IMR-90 (cell line): ENCODE data around the gene KLF13. TPM values are rescaled to one million over a fixed set of nuclear protein-coding genes. Genes with fewer than 3 reads are reported as not detected.

Experiments
- ATAC-seq: fragments of 200-7000 bp; cut with Tn5 transposase; 2 replicates; pipeline ENCODE4 v1.9.1; 2020; ENCODE audit warnings: low read depth, mild to moderate bottlenecking, moderate library complexity
- BruUV-seq: library from RNA; stranded (reverse); fragments of 400-500 nt; replicated peaks from 2 replicates; lab custom pipeline; 2021; lab: Mats Ljungman, UMichigan
- CTCF ChIA-PET: fragments of 300-600 bp; formaldehyde crosslinking; extraction: SDS; loops from one replicate; lab custom pipeline; 2021; ENCODE audit warnings: antibody characterized with exemption; lab: Yijun Ruan, JAX
- POLR2A ChIA-PET: fragments of 300-600 bp; sonication (Branson Sonifier 250); formaldehyde crosslinking; loops from one replicate; lab custom pipeline; 2022; ENCODE audit warnings: antibody characterized with exemption; ENCODE audit not compliant: unreplicated experiment; lab: Charles Lee
- DNase-seq: peaks from one replicate; pipeline ENCODE4 v3.0.0; 2013
- H2AFZ ChIP-seq: replicated peaks from 2 replicates; pipeline ENCODE3; 2013; ENCODE audit warnings: low read length, mild to moderate bottlenecking; ENCODE audit not compliant: poor library complexity
- H2AK5ac ChIP-seq: 2 replicates; pipeline ENCODE4 v1.6.1; 2013; ENCODE audit warnings: low read depth, low read length, inconsistent platforms
- H2AK9ac ChIP-seq: replicated peaks from 2 replicates; pipeline ENCODE3; 2013; ENCODE audit warnings: mild to moderate bottlenecking, low read depth, low read length, moderate library complexity; ENCODE audit not compliant: poor library complexity
- H2BK120ac ChIP-seq: 2 replicates; pipeline ENCODE4 v1.6.1; 2013; ENCODE audit warnings: low read depth, low read length, inconsistent platforms
- H2BK15ac ChIP-seq: 3 replicates; pipeline ENCODE4 v1.6.1; 2013; ENCODE audit warnings: low read depth, low read length, inconsistent platforms
- H2BK20ac ChIP-seq: 2 replicates; pipeline ENCODE4 v1.6.1; 2013; ENCODE audit warnings: low read depth, mild to moderate bottlenecking, inconsistent platforms, low read length, moderate library complexity
- H2BK5ac ChIP-seq: 2 replicates; pipeline ENCODE4 v1.6.1; 2013; ENCODE audit warnings: mild to moderate bottlenecking, low read depth, low read length, inconsistent platforms; ENCODE audit not compliant: poor library complexity, severe bottlenecking
- H3K14ac ChIP-seq: replicated peaks from 2 replicates; pipeline ENCODE4 v1.6.1; 2013; ENCODE audit warnings: low read depth, low read length, inconsistent platforms
- H3K18ac ChIP-seq: 2 replicates; pipeline ENCODE4 v1.6.1; 2013; ENCODE audit warnings: low read depth, low read length, control low read depth
- H3K23ac ChIP-seq: 2 replicates; pipeline ENCODE4 v1.6.1; 2013; ENCODE audit warnings: low read depth, low read length, inconsistent platforms
- H3K27ac ChIP-seq: 2 replicates; pipeline ENCODE4 v1.5.1; 2013; ENCODE audit warnings: mild to moderate bottlenecking, control low read depth, low read length; ENCODE audit not compliant: insufficient read depth
- H3K27me3 ChIP-seq: 2 replicates; pipeline ENCODE4 v1.6.1; 2013; ENCODE audit warnings: low read length; ENCODE audit not compliant: control insufficient read depth, insufficient read depth
- H3K36me3 ChIP-seq: 2 replicates; pipeline ENCODE4 v1.6.1; 2013; ENCODE audit warnings: low read length, mixed read lengths; ENCODE audit not compliant: control insufficient read depth, insufficient read depth
- H3K4ac ChIP-seq: 2 replicates; pipeline ENCODE4 v1.6.1; 2013; ENCODE audit warnings: low read depth, low read length, inconsistent platforms
- H3K4me1 ChIP-seq: 2 replicates; pipeline ENCODE4 v1.6.1; 2013; ENCODE audit warnings: low read length, mixed read lengths; ENCODE audit not compliant: control insufficient read depth, insufficient read depth
- H3K4me2 ChIP-seq: 2 replicates; pipeline ENCODE4 v1.6.1; 2013; ENCODE audit warnings: low read depth, mild to moderate bottlenecking, control low read depth, low read length, moderate library complexity
- H3K4me3 ChIP-seq: 2 replicates; pipeline ENCODE4 v1.5.1; 2013; ENCODE audit warnings: low read depth, mild to moderate bottlenecking, control low read depth, low read length, moderate library complexity; ENCODE audit not compliant: insufficient read depth
- H3K56ac ChIP-seq: 2 replicates; pipeline ENCODE4 v1.6.1; 2013; ENCODE audit warnings: low read length, inconsistent platforms; ENCODE audit not compliant: insufficient read depth; ENCODE audit errors: extremely low read depth
- H3K79me1 ChIP-seq, 2 experiments: 2 replicates each; pipeline ENCODE4 v1.6.1; 2013; ENCODE audit warnings: low read length in 2 of 2, inconsistent platforms in 1 of 2, low read depth in 1 of 2
- H3K9ac ChIP-seq: 2 replicates; pipeline ENCODE4 v1.6.1; 2013; ENCODE audit warnings: low read depth, low read length, control low read depth
- H3K9me1 ChIP-seq: 2 replicates; pipeline ENCODE4 v1.6.1; 2013; ENCODE audit warnings: low read length, inconsistent platforms; ENCODE audit not compliant: insufficient read depth
- H3K9me3 ChIP-seq: 2 replicates; pipeline ENCODE4 v1.6.1; 2013; ENCODE audit warnings: low read length; ENCODE audit not compliant: control insufficient read depth, insufficient read depth
- H4K20me1 ChIP-seq: 2 replicates; pipeline ENCODE4 v1.6.1; 2013; ENCODE audit warnings: low read length, inconsistent platforms; ENCODE audit not compliant: insufficient read depth
- H4K5ac ChIP-seq: 2 replicates; pipeline ENCODE4 v1.6.1; 2013; ENCODE audit warnings: mild to moderate bottlenecking, low read depth, low read length, control low read depth
- H4K8ac ChIP-seq, 2 experiments: 2 replicates each; pipeline ENCODE4 v1.6.1; 2013; ENCODE audit warnings: low read depth in 2 of 2, low read length in 2 of 2, control low read depth in 1 of 2, inconsistent platforms in 1 of 2
- H4K91ac ChIP-seq: 2 replicates; pipeline ENCODE4 v1.6.1; 2013; ENCODE audit warnings: low read depth, low read length, inconsistent platforms; ENCODE audit not compliant: insufficient read depth
- BHLHE40 ChIP-seq: fragments of 150-350 bp; IDR thresholded peaks from 2 replicates; pipeline ENCODE4 v1.6.1; 2016; ENCODE audit warnings: mild to moderate bottlenecking, low read depth, low read length
- CEBPB ChIP-seq: IDR thresholded peaks from 2 replicates; pipeline ENCODE4 v1.6.1; 2012; ENCODE audit warnings: low read depth, low read length, improper control_type of control experiment
- CHD1 ChIP-seq: IDR thresholded peaks from 2 replicates; pipeline ENCODE4 v1.6.1; 2012; ENCODE audit warnings: low read depth, low read length, improper control_type of control experiment
- FOS ChIP-seq: fragments of 150-350 bp; IDR thresholded peaks from 2 replicates; pipeline ENCODE4 v1.6.1; 2016; ENCODE audit warnings: low read depth, low read length
- MAFK ChIP-seq: IDR thresholded peaks from 2 replicates; pipeline ENCODE4 v1.6.1; 2012; ENCODE audit warnings: low read depth, low read length, improper control_type of control experiment
- MAZ ChIP-seq: IDR thresholded peaks from 2 replicates; pipeline ENCODE4 v1.6.1; 2012; ENCODE audit warnings: low read depth, mild to moderate bottlenecking, low read length, improper control_type of control experiment, moderate library complexity, borderline replicate concordance
- MXI1 ChIP-seq: IDR thresholded peaks from 2 replicates; pipeline ENCODE4 v1.6.1; 2012; ENCODE audit warnings: low read depth, mild to moderate bottlenecking, low read length, moderate library complexity, borderline replicate concordance
- NFE2L2 ChIP-seq: fragments of 150-350 bp; IDR thresholded peaks from 2 replicates; pipeline ENCODE4 v1.6.1; 2016; ENCODE audit warnings: low read depth, mild to moderate bottlenecking, low read length
- POLR2A ChIP-seq: IDR thresholded peaks from 2 replicates; pipeline ENCODE4 v1.6.1; 2012; ENCODE audit warnings: mild to moderate bottlenecking, low read depth, low read length
- RAD21 ChIP-seq: IDR thresholded peaks from 2 replicates; pipeline ENCODE4 v1.6.1; 2012; ENCODE audit warnings: low read length, improper control_type of control experiment
- RCOR1 ChIP-seq: IDR thresholded peaks from 2 replicates; pipeline ENCODE4 v1.6.1; 2012; ENCODE audit warnings: mild to moderate bottlenecking, low read length, improper control_type of control experiment; ENCODE audit not compliant: insufficient replicate concordance
- RFX5 ChIP-seq: IDR thresholded peaks from 2 replicates; pipeline ENCODE4 v1.8.0; 2012; ENCODE audit warnings: low read depth, mild to moderate bottlenecking, low read length, moderate library complexity
- SMC3 ChIP-seq: fragments of 150-350 bp; IDR thresholded peaks from 2 replicates; pipeline ENCODE4 v1.6.1; 2016; ENCODE audit warnings: low read depth, mild to moderate bottlenecking, antibody characterized with exemption, low read length, moderate library complexity
- WGBS, 2 experiments: methylation state at CpG; one replicate each; pipeline versions ENCODE4 v1.1.5 to v1.1.7; 2013; ENCODE audit warnings: missing lambda C conversion rate in 2 of 2; ENCODE audit not compliant: insufficient read length in 1 of 2; ENCODE audit errors: extremely low coverage in 2 of 2; 5-methylcytosine and 5-hydroxymethylcytosine counted together
- dilution Hi-C: fragments of 300-500 bp; cut with HindIII; formaldehyde crosslinking; loops from one replicate; pipeline ENCODE4 v1.14.3; 2018; ENCODE audit warnings: low sequenced_read_pairs; ENCODE audit not compliant: unreplicated experiment
- in situ Hi-C: fragments of 300-500 bp; cut with MboI; formaldehyde crosslinking; loops from 3 replicates; pipeline ENCODE4 v1.14.3; 2019; ENCODE audit warnings: low sequenced_read_pairs, inconsistent platforms, mixed read lengths
- intact Hi-C: fragments of 100-400 bp; cut with micrococcal nuclease; formaldehyde crosslinking; loops from 2 replicates; pipeline ENCODE4 v1.10.0; 2022
- polyA plus RNA-seq, 3 experiments: library from polyadenylated mRNA; depleted of rRNA; stranded (reverse); fragments of >200 nt; gene quantifications; 2 replicates each; pipeline ENCODE4 v1.2.3, GENCODE V29; 2012; ENCODE audit warnings: low replicate concordance in 1 of 3
- total RNA-seq: library from RNA; depleted of rRNA; stranded (reverse); fragments of >200 nt; gene quantifications from 2 replicates; pipeline ENCODE4 v1.2.3, GENCODE V29; 2012
- TF ChIP-seq, protein P1 (sequence below): fragments of 150-350 bp; IDR thresholded peaks from 2 replicates; pipeline ENCODE4 v1.6.1; 2017; ENCODE audit warnings: mild to moderate bottlenecking, antibody characterized with exemption, low read length, low read depth
- TF ChIP-seq, protein P2 (sequence below): conservative IDR thresholded peaks from 2 replicates; pipeline ENCODE4 v1.5.1; 2012; ENCODE audit warnings: mild to moderate bottlenecking, low read depth, low read length, improper control_type of control experiment
- TF ChIP-seq, protein P3 (sequence below): fragments of 150-350 bp; IDR thresholded peaks from 2 replicates; pipeline ENCODE4 v1.6.1; 2016; ENCODE audit warnings: low read depth, mild to moderate bottlenecking, low read length, moderate library complexity, borderline replicate concordance

The KLF13 gene
- total and polyA plus RNA-seq, 2 of the 4 experiments (the other 2 are of a cell fraction), result 9.5 to 10.6 TPM

DNA sequence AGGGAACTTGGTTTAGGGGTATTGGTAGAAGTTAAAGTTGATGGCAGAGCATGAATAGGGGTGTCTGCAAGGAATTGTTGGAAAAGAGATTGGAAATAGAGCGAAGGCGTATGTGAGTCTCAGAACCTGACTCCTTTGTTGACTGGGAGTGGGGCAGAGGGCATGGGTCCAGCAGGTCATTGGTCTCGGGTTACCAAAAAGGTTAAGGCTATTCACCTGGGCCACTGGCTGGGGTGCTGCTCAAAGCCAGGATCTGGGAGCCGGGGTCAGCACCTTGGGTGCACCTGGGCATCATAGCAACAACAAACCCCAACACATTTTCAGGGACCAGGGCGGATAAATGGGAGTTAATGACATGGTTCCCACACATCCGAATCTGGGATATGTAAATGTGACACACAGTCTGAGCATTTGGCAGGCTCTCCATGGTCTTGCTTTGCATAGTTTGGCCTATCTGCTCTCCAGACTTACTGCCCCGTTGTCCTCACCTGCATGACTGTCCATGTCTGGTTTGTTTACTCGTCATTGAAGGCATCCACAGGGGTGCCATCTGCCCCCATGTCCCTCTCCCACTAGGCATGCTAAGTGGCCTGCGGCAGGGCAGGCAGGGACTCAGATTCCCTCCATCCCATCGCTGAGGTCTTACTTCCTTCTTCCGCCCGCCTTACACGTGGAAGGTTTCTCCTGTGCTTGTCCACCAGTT lies 10.1 kb downstream of the KLF13 start:
- H3K4me1 ChIP-seq, result peaks cover 13% of the 10 kb centered on the region
- no peak overlapping the region for H2AK9ac ChIP-seq
- dilution Hi-C loops (no loop called here), intact Hi-C loops (no loop called here), in situ Hi-C loops (no loop called here)
- H4K91ac ChIP-seq, result no peak overlapping the region
- no peak overlapping the region for H2BK15ac ChIP-seq
- peaks cover 49% of the 10 kb centered on the region for H3K9me1 ChIP-seq
- H2AK5ac ChIP-seq, result no peak overlapping the region
- H3K9me3 ChIP-seq, result no peaks in the 10 kb centered on the region
- no peak overlapping the region for H3K56ac ChIP-seq
- H2BK20ac ChIP-seq, result no peak overlapping the region
- 87% methylated on average over 4 of the region's 13 CpGs; no CpG with 5 or more reads in 1 of the 2 experiments for WGBS, 2 experiments
- no peak overlapping the region for H3K18ac ChIP-seq
- ATAC-seq (no peak), DNase-seq (no peak)
- no peak overlapping the region for H3K9ac ChIP-seq
- TF ChIP-seq MAFK (no peak), NFE2L2 (no peak), RFX5 (no peak), CHD1 (no peak), SMC3 (no peak), RCOR1 (no peak), MAZ (no peak), CEBPB (no peak), RAD21 (no peak), FOS (no peak), BHLHE40 (no peak), MXI1 (no peak), POLR2A (no peak)
- TF ChIP-seq, protein P1, sequence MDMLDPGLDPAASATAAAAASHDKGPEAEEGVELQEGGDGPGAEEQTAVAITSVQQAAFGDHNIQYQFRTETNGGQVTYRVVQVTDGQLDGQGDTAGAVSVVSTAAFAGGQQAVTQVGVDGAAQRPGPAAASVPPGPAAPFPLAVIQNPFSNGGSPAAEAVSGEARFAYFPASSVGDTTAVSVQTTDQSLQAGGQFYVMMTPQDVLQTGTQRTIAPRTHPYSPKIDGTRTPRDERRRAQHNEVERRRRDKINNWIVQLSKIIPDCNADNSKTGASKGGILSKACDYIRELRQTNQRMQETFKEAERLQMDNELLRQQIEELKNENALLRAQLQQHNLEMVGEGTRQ, result no peak
- TF ChIP-seq, protein P2, sequence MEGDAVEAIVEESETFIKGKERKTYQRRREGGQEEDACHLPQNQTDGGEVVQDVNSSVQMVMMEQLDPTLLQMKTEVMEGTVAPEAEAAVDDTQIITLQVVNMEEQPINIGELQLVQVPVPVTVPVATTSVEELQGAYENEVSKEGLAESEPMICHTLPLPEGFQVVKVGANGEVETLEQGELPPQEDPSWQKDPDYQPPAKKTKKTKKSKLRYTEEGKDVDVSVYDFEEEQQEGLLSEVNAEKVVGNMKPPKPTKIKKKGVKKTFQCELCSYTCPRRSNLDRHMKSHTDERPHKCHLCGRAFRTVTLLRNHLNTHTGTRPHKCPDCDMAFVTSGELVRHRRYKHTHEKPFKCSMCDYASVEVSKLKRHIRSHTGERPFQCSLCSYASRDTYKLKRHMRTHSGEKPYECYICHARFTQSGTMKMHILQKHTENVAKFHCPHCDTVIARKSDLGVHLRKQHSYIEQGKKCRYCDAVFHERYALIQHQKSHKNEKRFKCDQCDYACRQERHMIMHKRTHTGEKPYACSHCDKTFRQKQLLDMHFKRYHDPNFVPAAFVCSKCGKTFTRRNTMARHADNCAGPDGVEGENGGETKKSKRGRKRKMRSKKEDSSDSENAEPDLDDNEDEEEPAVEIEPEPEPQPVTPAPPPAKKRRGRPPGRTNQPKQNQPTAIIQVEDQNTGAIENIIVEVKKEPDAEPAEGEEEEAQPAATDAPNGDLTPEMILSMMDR, result no peak
- TF ChIP-seq, protein P3, sequence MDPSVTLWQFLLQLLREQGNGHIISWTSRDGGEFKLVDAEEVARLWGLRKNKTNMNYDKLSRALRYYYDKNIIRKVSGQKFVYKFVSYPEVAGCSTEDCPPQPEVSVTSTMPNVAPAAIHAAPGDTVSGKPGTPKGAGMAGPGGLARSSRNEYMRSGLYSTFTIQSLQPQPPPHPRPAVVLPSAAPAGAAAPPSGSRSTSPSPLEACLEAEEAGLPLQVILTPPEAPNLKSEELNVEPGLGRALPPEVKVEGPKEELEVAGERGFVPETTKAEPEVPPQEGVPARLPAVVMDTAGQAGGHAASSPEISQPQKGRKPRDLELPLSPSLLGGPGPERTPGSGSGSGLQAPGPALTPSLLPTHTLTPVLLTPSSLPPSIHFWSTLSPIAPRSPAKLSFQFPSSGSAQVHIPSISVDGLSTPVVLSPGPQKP, result no peak
- H3K4ac ChIP-seq, result no peak overlapping the region
- no peak overlapping the region for H4K5ac ChIP-seq
- no peak overlapping the region for H3K4me3 ChIP-seq
- ChIA-PET CTCF (no interaction called here), POLR2A (no interaction called here)
- peaks cover 52 to 95% of the 10 kb centered on the region in 2 experiments for H3K79me1 ChIP-seq
- H3K36me3 ChIP-seq, result no peaks in the 10 kb centered on the region
- H2BK5ac ChIP-seq, result no peak overlapping the region
- no peak overlapping the region for H3K14ac ChIP-seq
- no peak overlapping the region for H3K27ac ChIP-seq
- H3K4me2 ChIP-seq, result no peak overlapping the region
- H3K23ac ChIP-seq, result no peak overlapping the region
- H4K20me1 ChIP-seq, result peaks cover 89% of the 10 kb centered on the region
- no peaks in the 10 kb centered on the region for H3K27me3 ChIP-seq
- H2BK120ac ChIP-seq, result no peak overlapping the region
- no peak overlapping the region for H2AFZ ChIP-seq
- no peak overlapping the region for H4K8ac ChIP-seq
- BruUV-seq, result no TSS peak
